ENCODE measurements around the gene ZNF385A.

Gene ZNF385A

DNA sequence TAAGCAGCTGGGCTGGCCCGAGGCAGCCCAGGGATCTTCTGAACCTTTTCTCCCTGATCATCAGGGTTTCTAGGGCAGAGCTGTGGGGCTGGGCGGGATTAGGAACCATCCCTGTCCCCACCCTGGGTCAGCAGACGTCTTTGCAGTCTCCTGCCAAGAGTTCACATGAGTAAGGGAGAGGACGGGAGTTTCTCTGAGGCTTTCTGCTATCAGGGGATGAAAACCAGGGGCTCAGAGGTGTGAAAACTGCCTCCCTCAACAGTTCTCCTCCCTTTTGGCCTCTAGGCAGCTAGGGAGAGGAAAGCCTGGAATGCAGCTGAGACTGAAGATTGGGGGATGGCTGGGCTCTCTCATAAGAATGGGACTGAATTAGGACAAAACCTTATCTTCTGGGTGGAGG, 7.9 kb downstream of the ZNF385A start:
- Histone ChIP-seq H3K79me2 (ENCODE audit: control insufficient read depth, low read length) (no peaks in the 10 kb centered on the region), H3K4me2 (ENCODE audit: low read length) (no peak overlapping the region), H3K9me2 (replicated peaks; ENCODE audit: control insufficient read depth, low read length) (no peaks in the 10 kb centered on the region), H3K27ac (ENCODE audit: low read depth, low read length) (no peak overlapping the region), H3K4me1 (ENCODE audit: control insufficient read depth, low read length) (peaks cover 13% of the 10 kb centered on the region), H3K9me3 (ENCODE audit: control insufficient read depth, insufficient read depth, low read length) (no peaks in the 10 kb centered on the region), H3K36me3 (ENCODE audit: control insufficient read depth, low read length) (no peaks in the 10 kb centered on the region), H3F3A (ENCODE audit: control insufficient read depth, insufficient read depth) (peaks cover 3% of the 10 kb centered on the region; the same call in 1 of the 2 replicates), H4K20me1 (ENCODE audit: control insufficient read depth, insufficient read depth, low read depth, low read length) (no peaks in the 10 kb centered on the region), H3K4me3 (ENCODE audit: low read length) (no peak overlapping the region), H3K27me3 (ENCODE audit: control insufficient read depth, low read length) (no peaks in the 10 kb centered on the region)
- TF ChIP-seq, protein P1, sequence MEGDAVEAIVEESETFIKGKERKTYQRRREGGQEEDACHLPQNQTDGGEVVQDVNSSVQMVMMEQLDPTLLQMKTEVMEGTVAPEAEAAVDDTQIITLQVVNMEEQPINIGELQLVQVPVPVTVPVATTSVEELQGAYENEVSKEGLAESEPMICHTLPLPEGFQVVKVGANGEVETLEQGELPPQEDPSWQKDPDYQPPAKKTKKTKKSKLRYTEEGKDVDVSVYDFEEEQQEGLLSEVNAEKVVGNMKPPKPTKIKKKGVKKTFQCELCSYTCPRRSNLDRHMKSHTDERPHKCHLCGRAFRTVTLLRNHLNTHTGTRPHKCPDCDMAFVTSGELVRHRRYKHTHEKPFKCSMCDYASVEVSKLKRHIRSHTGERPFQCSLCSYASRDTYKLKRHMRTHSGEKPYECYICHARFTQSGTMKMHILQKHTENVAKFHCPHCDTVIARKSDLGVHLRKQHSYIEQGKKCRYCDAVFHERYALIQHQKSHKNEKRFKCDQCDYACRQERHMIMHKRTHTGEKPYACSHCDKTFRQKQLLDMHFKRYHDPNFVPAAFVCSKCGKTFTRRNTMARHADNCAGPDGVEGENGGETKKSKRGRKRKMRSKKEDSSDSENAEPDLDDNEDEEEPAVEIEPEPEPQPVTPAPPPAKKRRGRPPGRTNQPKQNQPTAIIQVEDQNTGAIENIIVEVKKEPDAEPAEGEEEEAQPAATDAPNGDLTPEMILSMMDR (IDR thresholded peaks at IDR 0.05; ENCODE audit: low read depth, low read length, poor library complexity, severe bottlenecking) = no peak
- no peak for TF ChIP-seq EZH2phosphoT487 (IDR thresholded peaks at IDR 0.05; ENCODE audit: borderline replicate concordance, low read length)

DNA sequence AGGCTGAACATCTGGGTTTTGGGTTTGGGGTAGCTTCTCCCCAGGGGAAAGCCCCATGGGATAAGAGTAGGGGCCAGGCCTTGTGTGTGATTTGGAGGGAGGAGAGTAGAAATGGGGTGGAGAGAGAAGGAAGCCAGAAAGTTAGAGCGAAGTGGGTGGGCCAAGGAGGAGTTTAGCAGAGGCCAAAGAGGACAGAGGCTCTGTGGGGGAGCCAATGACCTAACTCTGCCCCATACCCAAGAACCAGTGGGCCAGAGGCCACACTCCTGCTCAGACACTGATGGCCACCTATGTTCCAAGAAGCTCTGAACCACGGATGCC, 9.3 kb downstream of the ZNF385A start:
- no peak overlapping the region for H3K4me3 ChIP-seq (ENCODE audit: low read length)
- H3K4me1 ChIP-seq (ENCODE audit: control insufficient read depth, low read length) = peaks cover 18% of the 10 kb centered on the region
- H3K79me2 ChIP-seq (ENCODE audit: control insufficient read depth, low read length) = no peaks in the 10 kb centered on the region
- H3K4me2 ChIP-seq (ENCODE audit: low read length) = no peak overlapping the region
- H3K27ac ChIP-seq (ENCODE audit: low read depth, low read length) = no peak overlapping the region
- H3K27me3 ChIP-seq (ENCODE audit: control insufficient read depth, low read length) = no peaks in the 10 kb centered on the region
- TF ChIP-seq, protein P1 (IDR thresholded peaks at IDR 0.05; ENCODE audit: low read depth, low read length, poor library complexity, severe bottlenecking) = no peak
- no peak for TF ChIP-seq EZH2phosphoT487 (IDR thresholded peaks at IDR 0.05; ENCODE audit: borderline replicate concordance, low read length)
- no peaks in the 10 kb centered on the region for H4K20me1 ChIP-seq (ENCODE audit: control insufficient read depth, insufficient read depth, low read depth, low read length)
- H3K9me2 ChIP-seq (replicated peaks; ENCODE audit: control insufficient read depth, low read length) = no peaks in the 10 kb centered on the region
- H3K9me3 ChIP-seq (ENCODE audit: control insufficient read depth, insufficient read depth, low read length) = no peaks in the 10 kb centered on the region
- H3K36me3 ChIP-seq (ENCODE audit: control insufficient read depth, low read length) = no peaks in the 10 kb centered on the region
- H3F3A ChIP-seq (ENCODE audit: control insufficient read depth, insufficient read depth) = peaks cover 3% of the 10 kb centered on the region; the same call in 1 of the 2 replicates

DNA sequence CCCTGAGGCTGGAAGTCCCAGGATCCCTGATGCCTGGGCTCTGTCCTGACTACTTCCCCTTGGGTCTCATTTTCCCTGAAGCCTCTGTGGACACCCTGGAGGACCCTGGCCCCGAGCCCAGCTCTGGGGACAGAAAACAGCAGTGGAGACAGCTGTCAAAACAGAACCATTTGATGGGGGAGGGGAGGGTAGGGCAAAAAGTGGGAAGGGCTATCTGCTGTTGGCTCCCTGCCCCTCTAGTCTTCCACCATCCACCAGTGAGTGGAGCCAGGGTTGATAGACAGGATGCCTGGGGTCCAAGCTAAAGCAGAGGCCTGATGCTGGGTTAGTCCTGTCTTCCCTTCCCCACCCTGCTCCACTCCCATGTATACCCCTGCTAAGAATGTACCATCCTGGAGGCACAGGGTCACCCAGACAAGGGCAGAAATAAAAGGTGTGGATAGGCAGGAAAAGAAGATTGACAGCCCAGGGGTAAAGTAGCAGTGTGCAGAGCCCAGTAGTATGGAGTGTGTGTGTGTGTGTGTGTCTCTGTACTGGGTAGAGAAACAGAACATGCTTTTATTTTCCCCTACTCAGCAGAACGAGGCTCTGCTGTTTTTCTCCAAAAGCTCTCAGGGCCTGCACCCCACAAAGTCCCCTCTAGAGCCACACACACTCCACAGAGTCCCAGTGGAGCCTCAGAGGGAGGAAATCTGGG, 9.8 kb downstream of the ZNF385A start:
- peaks cover 3% of the 10 kb centered on the region; the same call in 1 of the 2 replicates for H3F3A ChIP-seq (ENCODE audit: control insufficient read depth, insufficient read depth)
- no peaks in the 10 kb centered on the region for H3K9me2 ChIP-seq (replicated peaks; ENCODE audit: control insufficient read depth, low read length)
- no peaks in the 10 kb centered on the region for H3K79me2 ChIP-seq (ENCODE audit: control insufficient read depth, low read length)
- no peak overlapping the region for H3K4me3 ChIP-seq (ENCODE audit: low read length)
- TF ChIP-seq EZH2phosphoT487 (IDR thresholded peaks at IDR 0.05; ENCODE audit: borderline replicate concordance, low read length) = no peak
- TF ChIP-seq, protein P1 (IDR thresholded peaks at IDR 0.05; ENCODE audit: low read depth, low read length, poor library complexity, severe bottlenecking) = no peak
- H3K9me3 ChIP-seq (ENCODE audit: control insufficient read depth, insufficient read depth, low read length) = no peaks in the 10 kb centered on the region
- H3K36me3 ChIP-seq (ENCODE audit: control insufficient read depth, low read length) = no peaks in the 10 kb centered on the region
- H3K4me1 ChIP-seq (ENCODE audit: control insufficient read depth, low read length) = peaks cover 18% of the 10 kb centered on the region
- no peak overlapping the region for H3K4me2 ChIP-seq (ENCODE audit: low read length)
- H4K20me1 ChIP-seq (ENCODE audit: control insufficient read depth, insufficient read depth, low read depth, low read length) = no peaks in the 10 kb centered on the region
- no peaks in the 10 kb centered on the region for H3K27me3 ChIP-seq (ENCODE audit: control insufficient read depth, low read length)
- no peak overlapping the region for H3K27ac ChIP-seq (ENCODE audit: low read depth, low read length)

Data from DOHH2 (cell line).